HG02852 (cell line): ENCODE measurements around the gene ERC2.

Source experiments
- ATAC-seq: cut with Tn5 transposase; IDR thresholded peaks from one replicate; pipeline ENCODE4 v1.9.1; 2021; ENCODE audit warnings: mild to moderate bottlenecking, moderate library complexity; ENCODE audit not compliant: unreplicated experiment

The ERC2 gene

GRCh38 chr3:56193519-56193918 is 274.7 kb downstream of the ERC2 start:
- ATAC-seq: no peak

- no peak for ATAC-seq
Measured at GRCh38 chr3:56192001-56192400, 276.3 kb downstream of the ERC2 start.

- no peak for ATAC-seq
Measured at GRCh38 chr3:56190771-56191305, 277.4 kb downstream of the ERC2 start.

- ATAC-seq: no peak
Measured at GRCh38 chr3:56190130-56190529, 278.1 kb downstream of the ERC2 start.

- ATAC-seq: no peak
Measured at GRCh38 chr3:56189536-56189935, 278.7 kb downstream of the ERC2 start.

- no peak for ATAC-seq
Measured at GRCh38 chr3:56188201-56188600, 280.1 kb downstream of the ERC2 start.

- no peak for ATAC-seq
Measured at GRCh38 chr3:56187051-56187450, 281.2 kb downstream of the ERC2 start.

- ATAC-seq: no peak
Measured at GRCh38 chr3:56185827-56186226, 282.4 kb downstream of the ERC2 start.

GRCh38 chr3:56183529-56183928 is 284.7 kb downstream of the ERC2 start:
- no peak for ATAC-seq

GRCh38 chr3:56180433-56180832 is 287.8 kb downstream of the ERC2 start:
- no peak for ATAC-seq

GRCh38 chr3:56173601-56174000 is 294.7 kb downstream of the ERC2 start:
- no peak for ATAC-seq

GRCh38 chr3:56164436-56164835 is 303.8 kb downstream of the ERC2 start:
- ATAC-seq: no peak

- ATAC-seq: no peak
Measured at GRCh38 chr3:56157693-56158362, 310.4 kb downstream of the ERC2 start.

- ATAC-seq: no peak
Measured at GRCh38 chr3:56154297-56154696, 314.0 kb downstream of the ERC2 start.

- no peak for ATAC-seq
Measured at GRCh38 chr3:56147354-56147753, 320.9 kb downstream of the ERC2 start.

GRCh38 chr3:56145410-56145809 is 322.9 kb downstream of the ERC2 start:
- no peak for ATAC-seq

- ATAC-seq: no peak
Measured at GRCh38 chr3:56144805-56145204, 323.5 kb downstream of the ERC2 start.

- ATAC-seq: no peak
Measured at GRCh38 chr3:56137415-56137814, 330.9 kb downstream of the ERC2 start.

GRCh38 chr3:56136514-56136913 is 331.8 kb downstream of the ERC2 start:
- ATAC-seq: no peak

GRCh38 chr3:56135941-56136340 is 332.3 kb downstream of the ERC2 start:
- no peak for ATAC-seq

GRCh38 chr3:56133423-56133822 is 334.8 kb downstream of the ERC2 start:
- no peak for ATAC-seq

GRCh38 chr3:56132762-56133161 is 335.5 kb downstream of the ERC2 start:
- no peak for ATAC-seq

GRCh38 chr3:56131974-56132590 is 336.2 kb downstream of the ERC2 start:
- ATAC-seq: no peak
